ENCODE data around the gene BTBD19.
"Not testable (repeated sequence)": the region's sequence is repeated elsewhere in the genome, so short reads cannot be mapped to it uniquely, and the experiment has no call there.

GRCh38 chr1:44815926-44816325 is 7.6 kb downstream of the BTBD19 start:
- not testable (repeated sequence) for TF ChIP-seq CTCF (optimal IDR thresholded peaks at IDR 0.05 in 1 of 3, IDR thresholded peaks at IDR 0.05 in 1 of 3, conservative IDR thresholded peaks at IDR 0.05 in 1 of 3; ENCODE audit: extremely low read depth in 1 of 3, insufficient read depth in 2 of 3, low read length in 3 of 3); EZH2 (IDR thresholded peaks at IDR 0.05; ENCODE audit: low read length)
